Stimulated activated naive CD8-positive, alpha-beta T cell treated with anti-CD3 and anti-CD28 coated beads, Interleukin-15, Interleukin-2, amounts not matched to agents 100 ng/mL and 50 ng/mL, for 24 hours (primary cell): ENCODE data around the gene ROCK1.
"Not testable (repeated sequence)": the region's sequence is repeated elsewhere in the genome, so short reads cannot be mapped to it uniquely, and the experiment has no call there.

Experiments
- H3K27ac Mint-ChIP-seq: one replicate; pipeline ENCODE4 v1.8.0; 2021; ENCODE audit warnings: mild to moderate bottlenecking, mixed read lengths
- H3K27me3 Mint-ChIP-seq: one replicate; pipeline ENCODE4 v1.8.0; 2021; ENCODE audit warnings: mixed read lengths
- H3K36me3 Mint-ChIP-seq: one replicate; pipeline ENCODE4 v1.8.0; 2021; ENCODE audit warnings: low read depth, mixed read lengths
- H3K4me1 Mint-ChIP-seq: one replicate; pipeline ENCODE4 v1.8.0; 2021; ENCODE audit warnings: low read depth, mixed read lengths
- H3K4me3 Mint-ChIP-seq: one replicate; pipeline ENCODE4 v1.8.0; 2021; ENCODE audit warnings: mild to moderate bottlenecking, mixed read lengths
- H3K9me3 Mint-ChIP-seq: one replicate; pipeline ENCODE4 v1.8.0; 2021; ENCODE audit warnings: mixed read lengths

Gene ROCK1

DNA sequence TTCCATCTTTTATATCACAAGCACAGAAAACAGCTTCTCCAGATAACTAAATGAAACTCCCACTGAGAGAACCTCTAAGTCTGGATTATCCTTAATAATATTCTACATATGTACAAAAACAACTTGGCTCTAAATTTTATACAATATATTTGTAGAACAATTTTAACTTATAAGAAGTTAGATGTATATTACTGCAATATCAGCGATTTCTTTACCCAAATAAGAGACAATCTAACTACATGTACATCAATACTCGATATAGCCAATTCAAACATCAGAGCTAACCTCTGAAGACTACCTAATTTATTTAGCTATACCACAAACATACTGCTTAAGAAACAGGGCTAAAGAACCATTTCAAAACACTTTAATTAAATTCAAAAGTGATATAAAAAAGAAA lies 148.6 kb downstream of the ROCK1 start:
- Mint-ChIP-seq H3K4me1 (no peaks in the 10 kb centered on the region), H3K4me3 (no peak overlapping the region), H3K9me3 (peaks cover 3% of the 10 kb centered on the region), H3K27me3 (no peaks in the 10 kb centered on the region), H3K27ac (no peak overlapping the region), H3K36me3 (peaks cover 60% of the 10 kb centered on the region)

DNA sequence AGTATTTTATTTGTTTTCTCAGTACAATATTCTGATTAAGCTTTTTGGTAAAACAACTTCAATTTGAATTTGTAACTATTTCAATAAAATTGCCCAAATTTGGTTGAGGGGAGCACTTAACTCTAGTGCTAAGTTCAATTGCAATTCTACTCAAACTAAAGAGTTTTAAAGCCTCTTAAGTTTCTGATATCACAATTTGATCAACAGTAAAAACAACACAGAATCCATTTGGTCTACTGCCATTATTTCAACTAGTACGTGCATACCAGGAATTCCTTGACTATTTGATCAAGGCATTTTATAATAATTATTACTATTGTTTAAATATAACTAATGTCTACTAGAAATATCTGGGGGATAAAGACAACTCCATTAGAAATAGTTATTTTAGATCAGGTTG lies 150.9 kb downstream of the ROCK1 start:
- Mint-ChIP-seq H3K36me3 (peaks cover 47% of the 10 kb centered on the region), H3K9me3 (peaks cover 3% of the 10 kb centered on the region), H3K4me3 (no peak overlapping the region), H3K4me1 (no peaks in the 10 kb centered on the region), H3K27ac (no peak overlapping the region), H3K27me3 (no peaks in the 10 kb centered on the region)

DNA sequence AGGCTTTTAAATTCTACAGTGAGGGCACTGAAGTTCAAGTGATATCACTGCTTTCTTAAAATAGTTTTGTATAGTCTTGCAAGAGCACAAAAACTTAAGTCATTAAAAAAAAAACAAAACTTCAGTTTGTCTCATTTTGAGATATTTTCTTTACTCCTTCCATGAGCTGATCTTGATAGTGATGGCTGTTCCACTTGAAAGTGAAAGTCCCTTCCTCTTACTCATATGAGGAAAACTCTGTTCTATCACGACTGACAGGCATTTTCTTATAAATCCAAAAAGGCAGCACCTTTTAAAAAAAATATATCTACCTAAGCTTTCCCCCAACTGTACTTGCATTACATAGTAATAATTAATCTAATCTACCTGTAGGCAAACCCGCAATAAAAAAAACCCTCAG lies 160.8 kb downstream of the ROCK1 start:
- peaks cover 18% of the 10 kb centered on the region for H3K36me3 Mint-ChIP-seq
- not testable (repeated sequence) for H3K9me3 Mint-ChIP-seq

More for the DNA sequence above, 160.8 kb downstream of the ROCK1 start:
- not testable (repeated sequence) for H3K27ac Mint-ChIP-seq, H3K4me3 Mint-ChIP-seq, H3K4me1 Mint-ChIP-seq, H3K27me3 Mint-ChIP-seq
